ENCODE measurements around the gene ABCC2.

DNA sequence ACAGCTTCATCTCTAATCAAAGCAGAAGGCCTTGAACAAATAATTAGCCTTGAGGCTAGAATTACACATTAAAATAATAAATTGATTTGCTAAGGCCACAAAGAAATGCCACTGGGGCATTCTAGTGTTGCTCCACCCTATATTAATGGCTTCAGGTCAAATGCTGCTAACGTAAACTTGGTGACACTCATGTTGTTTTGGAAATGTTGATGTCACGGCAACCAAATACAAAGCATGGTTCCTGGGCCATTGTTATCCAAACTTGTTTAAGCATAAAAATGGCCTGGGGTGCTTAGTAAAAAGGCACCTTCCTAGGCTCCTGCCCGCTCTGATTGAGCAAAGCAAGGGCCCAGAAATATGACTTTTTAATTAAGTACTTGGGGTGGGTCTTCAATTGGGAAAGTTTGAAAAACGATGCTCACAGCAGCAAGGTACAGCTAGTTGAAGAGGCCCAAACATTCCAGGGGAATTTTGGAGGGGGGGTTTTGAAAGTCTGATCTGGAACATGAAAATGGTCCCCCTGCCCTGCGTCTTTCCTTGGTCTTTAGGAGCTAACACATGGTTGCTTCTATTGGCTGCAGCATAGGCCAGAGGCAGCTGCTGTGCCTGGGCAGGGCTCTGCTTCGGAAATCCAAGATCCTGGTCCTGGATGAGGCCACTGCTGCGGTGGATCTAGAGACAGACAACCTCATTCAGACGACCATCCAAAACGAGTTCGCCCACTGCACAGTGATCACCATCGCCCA, 67.8 kb downstream of the ABCC2 start:
- TF ChIP-seq CTCF (conservative IDR thresholded peaks at IDR 0.05; ENCODE audit: low read length) = no peak
- TF ChIP-seq EZH2phosphoT487 (IDR thresholded peaks at IDR 0.05; ENCODE audit: borderline replicate concordance, low read depth, low read length) = no peak

All from OCI-LY7 (cell line).